Ovary (tissue), 3 donors: ENCODE measurements around the gene DPY19L3.

ENCODE experiments used
- EP300 ChIP-seq: sonication (generic); formaldehyde crosslinking; IDR thresholded peaks from one replicate; pipeline ENCODE4 v1.6.1; 2017; ENCODE audit warnings: antibody characterized with exemption
- POLR2A ChIP-seq: fragments of 450-650 bp; IDR thresholded peaks from one replicate; pipeline ENCODE4 v1.6.1; 2017; ENCODE audit warnings: antibody characterized with exemption, mild to moderate bottlenecking, moderate library complexity
- TF ChIP-seq, protein P1 (sequence below), 3 donors: fragments of 450-650 bp in 2 of 3; fragments of 200-600 bp in 1 of 3; IDR thresholded peaks; one replicate each; pipeline versions ENCODE4 v1.5.1 to v1.8.0; 2016 to 2022; ENCODE audit warnings: antibody characterized with exemption in 3 of 3, mild to moderate bottlenecking in 1 of 3
- donor health status: DM: no; HTN: no; CAD: no.

GRCh38 chr19:32359581-32359980 is 46.0 kb upstream of the DPY19L3 start:
- TF ChIP-seq, protein P1, sequence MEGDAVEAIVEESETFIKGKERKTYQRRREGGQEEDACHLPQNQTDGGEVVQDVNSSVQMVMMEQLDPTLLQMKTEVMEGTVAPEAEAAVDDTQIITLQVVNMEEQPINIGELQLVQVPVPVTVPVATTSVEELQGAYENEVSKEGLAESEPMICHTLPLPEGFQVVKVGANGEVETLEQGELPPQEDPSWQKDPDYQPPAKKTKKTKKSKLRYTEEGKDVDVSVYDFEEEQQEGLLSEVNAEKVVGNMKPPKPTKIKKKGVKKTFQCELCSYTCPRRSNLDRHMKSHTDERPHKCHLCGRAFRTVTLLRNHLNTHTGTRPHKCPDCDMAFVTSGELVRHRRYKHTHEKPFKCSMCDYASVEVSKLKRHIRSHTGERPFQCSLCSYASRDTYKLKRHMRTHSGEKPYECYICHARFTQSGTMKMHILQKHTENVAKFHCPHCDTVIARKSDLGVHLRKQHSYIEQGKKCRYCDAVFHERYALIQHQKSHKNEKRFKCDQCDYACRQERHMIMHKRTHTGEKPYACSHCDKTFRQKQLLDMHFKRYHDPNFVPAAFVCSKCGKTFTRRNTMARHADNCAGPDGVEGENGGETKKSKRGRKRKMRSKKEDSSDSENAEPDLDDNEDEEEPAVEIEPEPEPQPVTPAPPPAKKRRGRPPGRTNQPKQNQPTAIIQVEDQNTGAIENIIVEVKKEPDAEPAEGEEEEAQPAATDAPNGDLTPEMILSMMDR (IDR thresholded peaks at IDR 0.05): no peak
- TF ChIP-seq POLR2A: no peak
- no peak for TF ChIP-seq EP300
